Activated naive CD4-positive, alpha-beta T cell treated with Interleukin-2 at 50 U/mL for 16 hours (primary cell): ENCODE measurements around the gene DDC.
"Not testable (repeated sequence)": the region's sequence is repeated elsewhere in the genome, so short reads cannot be mapped to it uniquely, and the experiment has no call there.

Experiments used
- DNase-seq: peaks from one replicate; pipeline ENCODE4 v3.0.0-alpha.2; 2020

DDC gene

GRCh38 chr7:50479743-50480517 is 85.3 kb downstream of the DDC start:
- no peak for DNase-seq

DNA sequence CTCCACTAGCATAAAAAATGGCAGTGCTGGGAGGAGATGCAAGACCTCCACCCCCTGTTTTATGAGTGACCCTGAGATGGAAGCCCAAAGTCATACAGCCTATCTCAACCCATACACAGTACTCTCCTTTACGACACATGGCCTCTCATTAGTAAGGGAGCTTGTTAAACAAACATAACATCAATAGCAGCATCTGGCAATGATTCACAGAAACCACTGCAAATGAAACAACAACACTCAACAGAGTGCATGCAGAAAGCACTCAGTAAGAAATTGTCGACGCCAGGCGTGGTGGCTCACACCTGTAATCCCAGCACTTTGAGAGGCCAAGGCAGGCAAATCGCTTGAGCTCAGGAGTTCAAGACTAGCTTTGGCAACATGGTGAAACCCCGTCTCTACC is 87.6 kb downstream of the DDC start:
- no peak for DNase-seq

- no peak for DNase-seq
These were observed 88.1 kb downstream of the DDC start for GRCh38 chr7:50476953-50477625.

GRCh38 chr7:50475340-50475739 is 89.9 kb downstream of the DDC start:
- no peak for DNase-seq

- DNase-seq: no peak
These were observed 90.6 kb downstream of the DDC start for GRCh38 chr7:50474382-50475160.

DNA sequence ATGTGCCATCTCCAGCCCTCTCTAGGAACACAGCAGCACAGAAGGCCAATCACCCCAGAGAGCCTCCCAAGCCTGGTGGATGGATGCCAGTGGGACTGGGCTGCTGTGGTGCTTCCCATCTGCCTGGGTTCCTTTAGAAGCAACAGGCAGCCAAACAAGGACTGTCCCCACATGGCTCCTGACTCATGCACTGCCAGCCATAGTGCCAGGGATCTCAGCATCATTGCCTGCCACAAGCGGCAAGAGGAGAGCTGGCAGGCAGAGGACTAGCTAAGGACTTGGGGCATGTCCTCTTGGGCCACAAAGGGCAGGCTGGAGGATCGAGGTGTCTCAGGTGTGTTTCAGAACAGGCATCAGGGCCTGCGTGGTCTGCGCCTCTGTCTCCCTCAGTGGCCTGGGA is 91.7 kb downstream of the DDC start:
- DNase-seq: no peak

- DNase-seq: no peak
These were observed 92.8 kb downstream of the DDC start for GRCh38 chr7:50472427-50472826.

DNA sequence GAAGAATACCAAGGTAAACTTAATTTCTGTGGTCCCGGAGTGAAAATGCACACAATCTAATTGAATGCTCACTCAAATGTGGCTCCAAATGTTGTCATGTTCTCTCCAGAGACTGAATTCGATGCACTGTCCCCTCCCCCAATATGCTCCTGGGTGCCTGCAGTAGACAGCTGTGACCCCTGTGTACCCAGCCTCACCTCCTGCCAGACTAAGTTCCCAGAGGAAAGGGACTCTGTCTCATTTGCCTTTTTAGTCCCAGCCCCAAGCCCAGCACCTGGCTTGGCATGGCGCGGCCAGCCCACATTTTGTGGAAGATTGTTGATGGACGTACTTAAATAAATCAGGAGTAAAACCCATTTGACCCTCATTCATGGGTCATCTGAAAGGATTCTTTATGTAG is 93.2 kb downstream of the DDC start:
- DNase-seq: no peak

DNA sequence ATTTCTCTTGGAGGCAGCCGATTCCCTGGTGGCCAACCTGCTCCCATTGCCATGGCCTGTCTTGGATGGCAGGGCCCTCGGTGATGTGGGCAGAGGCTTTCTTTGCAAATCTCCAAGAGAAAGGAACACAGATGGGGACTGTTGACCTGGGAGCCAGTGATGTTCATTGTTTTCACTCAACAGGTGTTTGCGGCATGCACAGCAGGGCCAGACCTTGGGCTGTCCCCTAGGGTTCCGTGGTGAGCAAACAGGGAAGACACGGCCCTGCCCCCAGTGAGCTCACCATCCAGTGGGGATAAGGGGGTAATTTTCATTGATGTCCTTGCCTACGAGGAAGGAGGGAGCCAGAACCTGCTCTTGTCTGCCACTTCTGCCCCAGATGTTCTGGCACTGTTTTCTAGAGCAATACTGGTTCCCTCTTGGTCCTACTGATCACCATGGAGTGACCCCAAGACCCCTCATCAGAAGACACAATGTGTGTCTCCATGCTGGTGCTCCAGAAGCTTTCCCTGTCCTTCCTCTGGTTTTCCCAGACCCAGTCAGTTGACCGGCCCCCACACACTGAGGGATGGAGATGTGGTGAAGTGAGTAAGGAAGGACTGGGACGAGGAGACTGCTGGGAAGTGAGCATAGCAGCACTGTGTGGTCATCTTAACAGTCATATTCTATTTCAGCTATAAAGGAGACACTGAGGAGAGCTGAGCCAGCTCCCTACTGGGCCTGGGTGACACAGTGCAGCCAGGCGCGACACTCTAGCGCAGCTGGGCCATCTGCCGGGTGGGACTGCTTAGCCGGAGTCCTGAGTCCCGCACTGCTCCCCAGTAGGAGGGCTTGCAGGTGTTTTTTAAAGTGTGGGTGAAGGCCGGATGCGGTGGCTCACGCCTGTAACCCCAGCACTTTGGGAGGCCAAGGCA is 94.7 kb downstream of the DDC start:
- DNase-seq: no peak

- no peak for DNase-seq
These were observed 96.0 kb downstream of the DDC start for GRCh38 chr7:50469181-50469580.

GRCh38 chr7:50467817-50468610 is 97.2 kb downstream of the DDC start:
- DNase-seq: peak; percentile 83

DNA sequence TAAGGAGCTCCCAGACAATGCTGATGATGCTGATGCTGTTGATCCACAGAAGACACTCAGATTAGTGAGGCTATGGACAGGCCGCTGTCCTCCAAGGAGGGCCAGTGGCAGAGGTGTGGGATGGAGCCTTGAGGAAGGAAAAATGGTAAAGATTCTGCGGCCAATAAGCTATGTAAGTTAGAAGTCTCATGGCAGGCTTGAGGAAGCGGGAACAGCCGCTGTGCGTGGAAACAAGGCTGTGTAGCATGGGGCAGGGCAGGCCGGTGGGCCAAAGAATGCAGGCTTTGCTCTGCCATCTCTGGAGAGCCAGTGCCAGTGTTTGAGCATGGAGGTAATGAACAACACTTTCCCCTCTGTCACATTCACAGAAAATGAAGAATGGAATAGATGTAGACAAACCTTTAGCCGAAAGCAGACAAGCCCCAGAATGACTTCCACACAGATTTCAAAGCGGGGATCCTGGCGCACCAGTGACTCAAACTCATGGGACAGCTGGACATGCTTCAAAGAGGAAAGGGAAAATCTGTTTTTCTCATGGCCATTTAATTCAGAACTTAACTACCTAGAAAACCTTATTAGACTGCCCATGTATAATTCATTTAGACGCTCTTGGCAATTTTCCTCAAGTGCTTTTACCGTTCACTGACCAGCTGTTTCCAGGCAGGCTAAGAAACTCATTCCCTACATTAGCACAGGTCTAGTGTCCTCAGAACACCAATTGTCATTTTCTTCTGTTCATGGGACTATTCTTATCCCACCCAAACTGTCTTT is 98.2 kb downstream of the DDC start:
- DNase-seq: no peak

DNA sequence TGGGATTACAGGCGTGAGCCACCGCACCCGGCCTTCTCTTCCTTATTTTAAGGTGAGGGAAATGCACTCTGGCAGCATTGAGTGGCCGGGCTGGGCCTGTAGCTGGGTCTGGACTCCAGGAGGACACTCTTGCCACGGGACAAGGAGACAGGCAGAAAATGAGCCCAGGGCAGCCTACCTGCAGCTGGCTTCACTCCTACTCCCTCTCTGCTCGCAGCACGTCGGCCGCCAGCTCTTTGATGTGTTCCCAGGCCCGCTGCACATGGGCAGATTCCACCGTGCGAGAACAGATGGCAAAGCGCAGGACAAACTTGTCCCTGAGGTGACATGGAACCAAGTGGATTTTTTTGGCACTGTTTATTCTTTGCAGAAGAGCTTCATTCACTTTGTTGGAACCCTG is 102.2 kb downstream of the DDC start:
- DNase-seq: no peak

DNA sequence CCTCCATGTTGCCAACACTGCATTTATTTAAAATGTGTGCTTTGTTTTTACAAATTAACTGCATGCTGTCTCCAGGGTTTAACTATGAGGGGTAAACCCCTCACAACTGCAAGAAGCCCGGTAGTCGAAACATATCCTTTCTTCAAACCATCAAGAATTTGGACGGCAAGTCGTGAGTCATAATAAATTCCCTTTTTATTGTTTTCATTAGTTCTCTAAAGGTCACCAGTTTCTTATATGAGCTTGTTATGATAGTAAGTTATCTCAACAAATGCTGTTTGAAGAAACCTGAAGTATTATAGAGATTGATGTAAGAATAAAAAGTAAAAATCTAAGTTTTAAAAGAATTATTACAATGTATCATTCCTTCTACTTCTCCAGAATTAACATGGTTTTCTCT is 102.8 kb downstream of the DDC start:
- no peak for DNase-seq

- DNase-seq: no peak
These were observed 103.5 kb downstream of the DDC start for GRCh38 chr7:50461695-50462094.

DNA sequence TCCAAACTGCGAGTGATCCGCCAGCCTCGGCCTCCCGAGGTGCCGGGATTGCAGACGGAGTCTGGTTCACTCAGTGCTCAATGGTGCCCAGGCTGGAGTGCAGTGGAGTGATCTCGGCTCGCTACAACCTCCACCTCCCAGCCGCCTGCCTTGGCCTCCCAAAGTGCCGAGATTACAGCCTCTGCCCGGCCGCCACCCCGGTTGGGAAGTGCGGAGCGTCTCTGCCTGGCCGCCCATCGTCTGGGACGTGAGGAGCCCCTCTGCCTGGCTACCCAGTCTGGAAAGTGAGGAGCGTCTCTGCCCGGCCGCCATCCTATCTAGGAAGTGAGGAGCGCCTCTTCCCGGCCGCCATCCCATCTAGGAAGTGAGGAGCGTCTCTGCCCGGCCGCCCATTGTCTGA is 106.0 kb downstream of the DDC start:
- not testable (repeated sequence) for DNase-seq

DNA sequence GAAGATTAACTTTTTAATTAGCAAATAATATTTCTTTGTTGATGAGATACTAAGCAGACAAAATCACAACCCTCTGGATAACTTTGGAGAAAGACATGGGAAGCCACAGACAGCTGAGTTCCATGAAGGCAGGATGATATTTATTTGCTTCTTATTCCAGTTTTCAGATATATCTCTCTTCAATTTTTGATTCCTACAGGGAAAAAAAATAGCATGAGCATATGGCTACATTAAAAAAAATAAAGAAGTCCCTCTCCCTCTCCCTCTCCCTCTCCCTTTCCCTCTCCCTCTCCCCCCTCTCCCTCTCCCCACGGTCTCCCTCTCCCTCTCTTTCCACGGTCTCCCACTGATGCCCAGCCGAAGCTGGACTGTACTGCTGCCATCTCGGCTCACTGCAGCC is 106.6 kb downstream of the DDC start:
- not testable (repeated sequence) for DNase-seq

DNA sequence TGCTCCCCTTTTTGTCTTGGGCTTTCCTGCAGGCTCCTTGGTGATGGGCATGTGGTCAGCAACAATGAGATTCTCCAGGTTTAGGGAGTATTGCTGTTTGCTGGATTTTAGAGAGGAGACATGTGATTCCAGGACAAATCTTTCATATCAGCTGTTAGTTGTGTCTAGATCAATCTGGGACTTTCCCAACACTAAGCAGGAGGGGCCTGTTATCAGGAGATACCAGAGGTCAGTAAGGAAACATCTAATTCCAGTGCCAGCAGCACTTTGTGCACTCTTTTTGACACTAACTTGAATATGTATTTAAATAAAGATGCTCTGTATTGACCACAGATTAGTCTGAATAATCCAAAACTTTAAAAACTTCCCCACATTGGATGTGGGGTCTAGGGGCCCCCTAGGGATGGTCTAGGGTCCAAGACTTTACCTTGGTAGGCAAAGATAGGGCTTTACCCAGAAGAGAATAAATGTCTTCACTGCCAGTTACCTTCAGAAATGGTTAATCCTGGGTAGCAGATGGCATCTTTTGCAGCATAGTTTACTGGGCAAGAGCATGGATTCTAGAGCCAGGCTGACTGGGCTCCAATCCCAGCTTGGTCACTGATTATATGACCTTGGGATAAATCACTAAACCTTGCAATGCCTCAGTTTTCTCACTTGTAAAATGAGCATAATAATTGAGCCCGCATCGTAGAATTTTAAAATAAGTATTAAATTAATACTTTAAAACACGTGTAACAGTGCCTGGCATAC is 108.7 kb downstream of the DDC start:
- no peak for DNase-seq

- DNase-seq: no peak
These were observed 109.5 kb downstream of the DDC start for GRCh38 chr7:50455658-50456057.

GRCh38 chr7:50454968-50455367 is 110.2 kb downstream of the DDC start:
- no peak for DNase-seq
